ENCODE measurements around the gene USP54.
A peak's percentile ranks its signal among the peaks of the same experiment; 100 is the strongest.

USP54 gene

DNA sequence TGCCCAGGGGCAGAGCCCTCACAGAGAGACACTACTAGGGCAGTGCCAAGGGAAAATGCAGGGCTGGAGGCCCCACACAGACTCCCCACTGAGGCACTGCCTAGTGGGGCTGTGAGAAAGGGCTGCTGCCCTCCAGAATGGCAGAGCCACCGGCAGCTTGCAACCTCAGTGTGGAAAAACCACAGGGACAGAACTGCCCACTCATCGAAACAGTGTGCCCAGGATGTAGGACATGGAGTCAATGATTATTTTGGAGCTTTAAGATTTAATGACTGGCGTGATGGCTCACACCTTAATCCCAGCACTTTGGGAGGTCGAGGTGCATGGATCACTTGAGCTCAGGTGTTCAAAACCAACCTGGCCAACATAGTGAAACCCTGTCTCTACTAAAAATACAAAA lies 130.2 kb downstream of the USP54 start:
- DNase-seq (ENCODE audit: low read depth in 2 of 2): no peak

DNA sequence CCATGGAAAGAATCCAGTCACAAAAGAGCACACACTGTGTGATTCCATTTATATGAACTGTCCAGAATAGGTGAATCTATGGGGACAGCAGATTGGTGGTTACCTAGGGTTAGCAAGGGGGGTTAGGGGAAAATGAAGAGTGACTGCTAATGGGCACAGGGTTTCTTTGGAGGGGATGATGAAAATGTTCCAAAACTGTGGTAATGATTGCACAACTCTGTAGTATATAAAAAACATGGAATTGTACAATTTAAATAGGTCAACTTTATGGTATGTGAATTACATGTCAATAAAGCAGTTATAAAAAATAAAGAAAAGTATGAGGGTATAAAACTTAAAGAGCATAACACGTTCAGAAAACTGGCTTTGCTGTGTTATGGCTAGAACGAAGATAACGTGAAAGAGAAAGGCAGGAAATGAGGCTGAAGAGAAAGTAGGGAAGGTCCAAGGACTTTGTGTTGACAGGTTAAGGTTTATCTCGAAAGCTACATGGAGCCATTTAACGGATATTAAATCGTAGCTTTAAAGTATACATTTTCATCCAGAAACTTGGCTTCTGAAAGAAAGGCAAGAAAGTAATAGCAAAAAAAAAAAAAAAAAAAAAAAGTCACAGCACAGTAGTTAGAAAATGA lies 131.3 kb downstream of the USP54 start:
- peak; percentile 7 to 11 for DNase-seq (ENCODE audit: low read depth in 2 of 2)

DNA sequence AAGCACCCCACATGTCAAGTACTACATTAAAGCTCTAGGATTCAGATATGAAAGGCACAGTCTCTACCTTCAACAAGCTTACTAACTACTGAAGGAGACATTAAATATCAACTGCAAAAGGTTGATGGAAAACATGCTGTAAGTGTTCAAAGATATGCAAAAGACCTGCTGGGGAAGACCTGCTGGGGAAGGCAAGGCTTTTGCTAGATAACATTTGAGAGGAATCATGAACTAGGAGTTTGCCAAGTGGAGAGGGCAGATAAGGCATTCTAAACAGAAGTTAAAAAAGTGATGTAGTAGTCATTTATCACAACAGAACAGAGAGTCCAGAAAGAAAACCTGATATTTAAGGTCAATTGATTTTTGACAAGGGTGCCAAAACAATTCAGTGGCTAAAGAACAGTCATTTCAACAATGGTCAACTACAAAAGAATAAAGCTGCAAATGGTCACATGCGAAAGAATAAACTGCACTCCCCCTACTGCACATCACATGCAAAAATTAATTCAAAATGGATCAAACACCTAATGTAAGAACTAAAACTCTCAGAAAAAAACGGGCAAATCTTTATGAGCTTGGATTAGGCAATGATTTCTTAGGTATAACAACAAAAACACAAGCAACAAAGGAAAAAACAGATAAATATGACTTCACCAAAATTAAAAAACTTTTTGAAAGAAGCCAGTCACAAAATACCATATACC lies 134.8 kb downstream of the USP54 start:
- no peak for DNase-seq (ENCODE audit: low read depth in 2 of 2)

DNA sequence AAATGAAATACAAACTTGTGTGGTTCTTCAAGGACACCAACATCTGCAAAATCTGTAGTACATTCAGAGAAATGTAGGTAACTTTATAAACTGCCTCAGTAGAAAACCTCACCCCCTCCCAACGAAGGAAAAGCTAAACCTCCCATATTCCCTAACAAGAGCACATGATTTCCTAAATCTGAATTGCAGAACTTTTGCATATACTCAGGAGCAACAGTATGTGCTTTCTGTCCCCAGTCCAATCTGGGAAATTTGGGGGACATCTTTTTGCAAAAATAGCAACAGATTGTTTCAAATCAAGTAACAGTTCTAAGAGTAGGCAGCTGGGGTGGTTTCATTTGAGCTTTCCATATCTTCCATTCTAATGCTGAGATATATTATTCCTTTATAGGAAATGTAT lies 142.0 kb downstream of the USP54 start:
- no peak for DNase-seq (ENCODE audit: low read depth in 2 of 2)

DNA sequence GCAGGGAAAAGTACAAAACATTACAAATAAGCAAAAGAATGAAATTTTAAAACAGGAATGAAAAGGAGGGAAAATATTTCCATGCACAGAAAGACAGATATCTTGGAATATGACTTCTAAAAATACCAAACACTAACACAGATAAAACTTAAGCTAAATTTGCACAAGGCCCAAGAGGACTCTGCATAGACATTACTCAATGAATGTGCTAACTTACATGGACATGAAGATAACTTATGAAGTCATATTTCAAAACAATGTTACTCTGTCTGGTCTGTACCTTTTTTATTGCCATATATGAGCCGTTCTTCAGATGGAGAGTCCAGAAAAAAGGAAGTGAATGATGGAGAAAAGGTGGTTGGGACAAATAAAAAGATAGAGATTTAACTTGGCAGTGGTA lies 142.8 kb downstream of the USP54 start:
- no peak for DNase-seq (ENCODE audit: low read depth in 2 of 2)

Measured in fibroblast of skin of left biceps (primary cell).